ENCODE measurements around the gene WASF2. TPM values are rescaled to one million over a fixed set of nuclear protein-coding genes. Genes with fewer than 3 reads are reported as not detected.

The WASF2 gene
- total and polyA plus RNA-seq, 2 of the 13 experiments (the other 11 are each of a cell fraction or from before 2014, with no cell fraction given), result 10.4 to 27.7 TPM

DNA sequence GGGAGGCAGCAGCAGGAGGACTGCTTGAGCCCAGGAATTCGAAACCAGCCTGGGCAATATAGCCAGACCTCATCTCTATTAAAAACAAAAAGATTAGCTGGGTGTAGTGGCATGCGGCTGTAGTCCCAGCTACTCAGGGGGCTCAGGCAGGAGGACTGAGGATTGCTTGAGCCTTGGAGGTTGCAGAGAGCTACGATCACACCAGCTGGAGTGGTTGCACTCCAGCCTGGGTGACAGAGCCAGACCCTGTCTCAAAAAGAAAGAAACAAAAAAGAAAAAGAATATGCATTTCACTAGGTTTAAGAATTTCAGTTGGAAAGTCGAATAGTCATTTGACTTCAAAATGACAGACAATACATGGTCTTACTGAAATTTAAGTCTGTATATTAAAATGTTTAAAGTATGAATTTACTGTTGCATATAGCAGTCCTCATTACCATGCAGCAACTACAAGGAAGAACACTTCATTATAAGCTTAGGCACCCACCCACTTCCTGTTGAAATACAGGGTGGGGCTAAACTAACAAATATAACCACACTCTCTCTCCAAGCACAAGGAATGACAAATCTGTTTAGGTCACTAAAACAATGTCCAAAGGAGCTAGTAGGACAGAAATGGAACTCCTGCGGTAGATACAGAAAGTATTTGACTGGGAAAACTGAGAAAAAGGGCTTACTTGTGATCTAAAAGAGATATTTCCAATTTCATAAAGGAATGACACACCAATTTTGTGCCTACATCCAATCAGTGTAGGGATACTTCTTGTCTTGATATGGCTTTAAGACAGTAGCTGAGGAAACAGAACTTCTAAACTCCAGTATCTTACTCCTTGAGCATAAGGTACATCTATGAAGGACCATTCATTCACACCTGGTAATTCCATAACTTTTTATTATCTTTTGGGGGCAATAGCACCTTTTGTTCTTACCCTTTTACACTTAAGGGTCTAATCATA lies 53.5 kb downstream of the WASF2 start (continued):
- TF ChIP-seq HNRNPLL (IDR thresholded peaks at IDR 0.05; ENCODE audit: low read depth, low read length, poor library complexity, severe bottlenecking), result no peak
- TF ChIP-seq GATAD2A (CRISPR knock-in tag; IDR thresholded peaks at IDR 0.05), result no peak
- no peak for TF ChIP-seq HNF4A (CRISPR knock-in tag; IDR thresholded peaks at IDR 0.05)
- TF ChIP-seq POGZ (CRISPR knock-in tag; IDR thresholded peaks at IDR 0.05), result no peak
- TF ChIP-seq SIN3A (IDR thresholded peaks at IDR 0.05; ENCODE audit: borderline replicate concordance, low read depth, low read length), result no peak
- TF ChIP-seq, protein P1, sequence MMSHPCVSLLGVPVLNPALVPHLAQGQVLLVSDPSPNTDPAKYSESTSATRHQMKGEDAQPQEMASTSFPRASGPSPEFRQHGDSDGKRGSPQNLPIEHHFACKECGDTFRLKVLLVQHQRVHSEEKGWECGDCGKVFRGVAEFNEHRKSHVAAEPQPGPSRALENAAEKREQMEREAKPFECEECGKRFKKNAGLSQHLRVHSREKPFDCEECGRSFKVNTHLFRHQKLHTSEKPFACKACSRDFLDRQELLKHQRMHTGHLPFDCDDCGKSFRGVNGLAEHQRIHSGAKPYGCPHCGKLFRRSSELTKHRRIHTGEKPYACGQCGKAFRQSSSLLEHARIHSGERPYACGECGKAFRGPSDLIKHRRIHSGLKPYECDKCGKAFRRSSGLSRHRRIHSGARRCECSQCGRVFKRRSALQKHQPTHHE (CRISPR knock-in tag; IDR thresholded peaks at IDR 0.05; ENCODE audit: borderline replicate concordance), result no peak
- TF ChIP-seq TRIM24 (CRISPR knock-in tag; IDR thresholded peaks at IDR 0.05), result no peak
- no peak for TF ChIP-seq UBTF (CRISPR knock-in tag; IDR thresholded peaks at IDR 0.05)
- TF ChIP-seq ZNF83 (CRISPR knock-in tag; IDR thresholded peaks at IDR 0.05; ENCODE audit: borderline replicate concordance), result no peak
